Stimulated activated CD4-positive, alpha-beta T cell treated with anti-CD3 and anti-CD28 coated beads, Interleukin-1b, Interleukin-23, amount 100 ng/mL, for 1 hour (primary cell): ENCODE measurements around the gene LNP1.
A peak's percentile ranks its signal among the peaks of the same experiment; 100 is the strongest.

Source experiments
- DNase-seq, 2 donors: peaks; one replicate each; pipeline ENCODE4 v3.0.0-alpha.2; 2020; ENCODE audit warnings: low read depth in 2 of 2

Gene LNP1

GRCh38 chr3:100399341-100400071 is 1.8 kb upstream of the LNP1 start:
- no peak for DNase-seq

GRCh38 chr3:100400419-100400779 is 940 bp upstream of the LNP1 start:
- DNase-seq: peak in 1 of 2 donors; percentile 12

- DNase-seq: peak in 1 of 2 donors; percentile 12
Measured at GRCh38 chr3:100401674-100402041, 319 bp downstream of the LNP1 start.

GRCh38 chr3:100402256-100402655 is 917 bp downstream of the LNP1 start:
- DNase-seq: no peak

GRCh38 chr3:100402891-100403290 is 1.6 kb downstream of the LNP1 start:
- DNase-seq: no peak

GRCh38 chr3:100403362-100404249 is 2.3 kb downstream of the LNP1 start:
- DNase-seq: no peak

GRCh38 chr3:100404250-100404548 is 2.9 kb downstream of the LNP1 start:
- DNase-seq: no peak

- DNase-seq: no peak
Measured at GRCh38 chr3:100407164-100407563, 5.8 kb downstream of the LNP1 start.

- no peak for DNase-seq
Measured at GRCh38 chr3:100407977-100408532, 6.7 kb downstream of the LNP1 start.

GRCh38 chr3:100411091-100411982 is 10.0 kb downstream of the LNP1 start:
- DNase-seq: no peak

- DNase-seq: no peak
Measured at GRCh38 chr3:100412912-100413590, 11.7 kb downstream of the LNP1 start.

- no peak for DNase-seq
Measured at GRCh38 chr3:100413613-100414012, 12.3 kb downstream of the LNP1 start.

GRCh38 chr3:100416176-100416575 is 14.8 kb downstream of the LNP1 start:
- no peak for DNase-seq

GRCh38 chr3:100416863-100417262 is 15.5 kb downstream of the LNP1 start:
- no peak for DNase-seq

GRCh38 chr3:100419406-100419805 is 18.1 kb downstream of the LNP1 start:
- DNase-seq: no peak

- no peak for DNase-seq
Measured at GRCh38 chr3:100420885-100421284, 19.5 kb downstream of the LNP1 start.

GRCh38 chr3:100423611-100424010 is 22.3 kb downstream of the LNP1 start:
- DNase-seq: no peak

- DNase-seq: no peak
Measured at GRCh38 chr3:100424261-100424660, 22.9 kb downstream of the LNP1 start.

GRCh38 chr3:100425316-100425715 is 24.0 kb downstream of the LNP1 start:
- no peak for DNase-seq

- DNase-seq: no peak
Measured at GRCh38 chr3:100426067-100426682, 24.8 kb downstream of the LNP1 start.

GRCh38 chr3:100427699-100428098 is 26.4 kb downstream of the LNP1 start:
- no peak for DNase-seq
